SK-N-SH treated with all-trans-retinoic acid at 6 μM for 48 hours (cell line): ENCODE results near the gene ZNF554.

Experiments
- ATAC-seq: fragments of 200-7000 bp; cut with Tn5 transposase; 3 replicates; pipeline ENCODE4 v1.9.1; 2020; ENCODE audit warnings: mild to moderate bottlenecking, moderate library complexity
- BACH2 ChIP-seq: fragments of 250-450 bp; sonication (Bioruptor Pico); IDR thresholded peaks from 2 replicates; pipeline ENCODE4 v1.9.0; 2021; ENCODE audit warnings: mild to moderate bottlenecking, borderline replicate concordance
- CREB5 ChIP-seq: fragments of 250-450 bp; sonication (Bioruptor Pico); IDR thresholded peaks from 2 replicates; pipeline ENCODE4 v1.5.1; 2020; ENCODE audit warnings: low read depth, mild to moderate bottlenecking, moderate library complexity
- ESRRG ChIP-seq: fragments of 250-450 bp; sonication (Bioruptor Pico); IDR thresholded peaks from 2 replicates; pipeline ENCODE4 v1.6.1; 2021; ENCODE audit warnings: mild to moderate bottlenecking
- GLIS3 ChIP-seq: fragments of 250-450 bp; sonication (Bioruptor Pico); IDR thresholded peaks from 2 replicates; pipeline ENCODE4 v1.5.0; 2020; ENCODE audit warnings: mild to moderate bottlenecking, moderate library complexity
- ISL1 ChIP-seq: fragments of 250-450 bp; sonication (Bioruptor Pico); IDR thresholded peaks from 2 replicates; pipeline ENCODE4 v2.1.2; 2022; ENCODE audit warnings: mild to moderate bottlenecking, moderate library complexity
- PATZ1 ChIP-seq: fragments of 250-450 bp; sonication (Bioruptor Pico); IDR thresholded peaks from 2 replicates; pipeline ENCODE4 v1.8.0; 2020; ENCODE audit warnings: mild to moderate bottlenecking, moderate library complexity, borderline replicate concordance
- POU6F1 ChIP-seq: fragments of 250-450 bp; sonication (Bioruptor Pico); IDR thresholded peaks from 2 replicates; pipeline ENCODE4 v1.8.0; 2021; ENCODE audit warnings: low read depth, mild to moderate bottlenecking, moderate library complexity, borderline replicate concordance
- PPARA ChIP-seq: fragments of 250-450 bp; sonication (Bioruptor Pico); IDR thresholded peaks from 2 replicates; pipeline ENCODE4 v1.5.0; 2020; ENCODE audit warnings: mild to moderate bottlenecking, borderline replicate concordance
- RARB ChIP-seq: fragments of 250-450 bp; sonication (Bioruptor Pico); IDR thresholded peaks from 2 replicates; pipeline ENCODE4 v1.8.0; 2021; ENCODE audit warnings: mild to moderate bottlenecking, moderate library complexity
- TCF4 ChIP-seq: fragments of 250-450 bp; sonication (Bioruptor Pico); IDR thresholded peaks from 2 replicates; pipeline ENCODE4 v1.8.0; 2021; ENCODE audit warnings: mild to moderate bottlenecking, moderate library complexity, borderline replicate concordance
- TOX ChIP-seq: fragments of 250-450 bp; sonication (Bioruptor Pico); IDR thresholded peaks from 2 replicates; pipeline ENCODE4 v1.8.0; 2021; ENCODE audit warnings: mild to moderate bottlenecking, moderate library complexity, borderline replicate concordance
- TSHZ2 ChIP-seq: fragments of 250-450 bp; sonication (Bioruptor Pico); IDR thresholded peaks from 2 replicates; pipeline ENCODE4 v1.5.0; 2020; ENCODE audit warnings: mild to moderate bottlenecking, moderate library complexity
- ZC3H10 ChIP-seq: fragments of 250-450 bp; sonication (Bioruptor Pico); IDR thresholded peaks from 2 replicates; pipeline ENCODE4 v1.5.1; 2021; ENCODE audit warnings: mild to moderate bottlenecking, moderate library complexity
- ZFP3 ChIP-seq: fragments of 250-450 bp; sonication (Bioruptor Pico); IDR thresholded peaks from 2 replicates; pipeline ENCODE4 v1.5.0; 2020; ENCODE audit warnings: mild to moderate bottlenecking, moderate library complexity
- ZFP30 ChIP-seq: fragments of 450-650 bp; formaldehyde crosslinking; IDR thresholded peaks from 2 replicates; pipeline ENCODE4 v1.5.0; 2022; ENCODE audit warnings: mild to moderate bottlenecking, moderate library complexity
- ZNF565 ChIP-seq: fragments of 450-650 bp; formaldehyde crosslinking; conservative IDR thresholded peaks from 2 replicates; pipeline ENCODE4 v1.5.0; 2020; ENCODE audit warnings: low read depth, mild to moderate bottlenecking, moderate library complexity
- ZNF70 ChIP-seq: fragments of 450-650 bp; formaldehyde crosslinking; IDR thresholded peaks from 2 replicates; pipeline ENCODE4 v1.5.0; 2020; ENCODE audit warnings: mild to moderate bottlenecking, moderate library complexity
- ZNF8 ChIP-seq: fragments of 450-650 bp; formaldehyde crosslinking; IDR thresholded peaks from 2 replicates; pipeline ENCODE4 v1.5.0; 2020; ENCODE audit warnings: mild to moderate bottlenecking, moderate library complexity

ZNF554 gene

GRCh38 chr19:2811735-2812413 lies 7.8 kb upstream of the ZNF554 start:
- ATAC-seq, result no peak

GRCh38 chr19:2812414-2813234 lies 7.0 kb upstream of the ZNF554 start:
- no peak for ATAC-seq
- no peak for TF ChIP-seq GLIS3 (CRISPR knock-in tag)
- TF ChIP-seq ZFP3, result no peak
- no peak for TF ChIP-seq ZFP30 (CRISPR knock-in tag)
- TF ChIP-seq PATZ1 (CRISPR knock-in tag), result no peak

More at GRCh38 chr19:2811735-2812413, 7.8 kb upstream of the ZNF554 start:
- TF ChIP-seq ZC3H10 (CRISPR knock-in tag) (no peak), TCF4 (CRISPR knock-in tag) (no peak), PPARA (no peak), ESRRG (CRISPR knock-in tag) (no peak), ZFP30 (CRISPR knock-in tag) (no peak), RARB (CRISPR knock-in tag) (no peak), GLIS3 (CRISPR knock-in tag) (no peak), ISL1 (CRISPR knock-in tag) (no peak), TOX (CRISPR knock-in tag) (no peak), CREB5 (CRISPR knock-in tag) (no peak), TSHZ2 (CRISPR knock-in tag) (no peak), PATZ1 (CRISPR knock-in tag) (no peak), ZNF70 (CRISPR knock-in tag) (no peak), BACH2 (CRISPR knock-in tag) (no peak), ZNF8 (CRISPR knock-in tag) (no peak), ZFP3 (no peak), ZNF565 (CRISPR knock-in tag) (no peak), POU6F1 (CRISPR knock-in tag) (no peak)
